Measurements from ENCODE around the gene SLC6A16.

- TF ChIP-seq, protein P1, sequence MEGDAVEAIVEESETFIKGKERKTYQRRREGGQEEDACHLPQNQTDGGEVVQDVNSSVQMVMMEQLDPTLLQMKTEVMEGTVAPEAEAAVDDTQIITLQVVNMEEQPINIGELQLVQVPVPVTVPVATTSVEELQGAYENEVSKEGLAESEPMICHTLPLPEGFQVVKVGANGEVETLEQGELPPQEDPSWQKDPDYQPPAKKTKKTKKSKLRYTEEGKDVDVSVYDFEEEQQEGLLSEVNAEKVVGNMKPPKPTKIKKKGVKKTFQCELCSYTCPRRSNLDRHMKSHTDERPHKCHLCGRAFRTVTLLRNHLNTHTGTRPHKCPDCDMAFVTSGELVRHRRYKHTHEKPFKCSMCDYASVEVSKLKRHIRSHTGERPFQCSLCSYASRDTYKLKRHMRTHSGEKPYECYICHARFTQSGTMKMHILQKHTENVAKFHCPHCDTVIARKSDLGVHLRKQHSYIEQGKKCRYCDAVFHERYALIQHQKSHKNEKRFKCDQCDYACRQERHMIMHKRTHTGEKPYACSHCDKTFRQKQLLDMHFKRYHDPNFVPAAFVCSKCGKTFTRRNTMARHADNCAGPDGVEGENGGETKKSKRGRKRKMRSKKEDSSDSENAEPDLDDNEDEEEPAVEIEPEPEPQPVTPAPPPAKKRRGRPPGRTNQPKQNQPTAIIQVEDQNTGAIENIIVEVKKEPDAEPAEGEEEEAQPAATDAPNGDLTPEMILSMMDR (IDR thresholded peaks at IDR 0.05 in 8 of 11, conservative IDR thresholded peaks at IDR 0.05 in 3 of 11), result no peak
- TF ChIP-seq POLR2A (IDR thresholded peaks at IDR 0.05), result no peak
Observed at GRCh38 chr19:49328741-49329140, 3.8 kb upstream of the SLC6A16 start.

Data from spleen (tissue), 7 donors.